AG08395 (cell line): ENCODE results near the gene WSB2.
"Not testable (repeated sequence)": the region's sequence is repeated elsewhere in the genome, so short reads cannot be mapped to it uniquely, and the experiment has no call there.

Experiments used
- DNase-seq: peaks from one replicate; pipeline ENCODE4 v3.0.0; 2012; ENCODE audit warnings: mixed read lengths, low spot score

Gene WSB2

GRCh38 chr12:118035190-118036041, 25.6 kb downstream of the WSB2 start:
- peak; percentile 32 for DNase-seq

DNA sequence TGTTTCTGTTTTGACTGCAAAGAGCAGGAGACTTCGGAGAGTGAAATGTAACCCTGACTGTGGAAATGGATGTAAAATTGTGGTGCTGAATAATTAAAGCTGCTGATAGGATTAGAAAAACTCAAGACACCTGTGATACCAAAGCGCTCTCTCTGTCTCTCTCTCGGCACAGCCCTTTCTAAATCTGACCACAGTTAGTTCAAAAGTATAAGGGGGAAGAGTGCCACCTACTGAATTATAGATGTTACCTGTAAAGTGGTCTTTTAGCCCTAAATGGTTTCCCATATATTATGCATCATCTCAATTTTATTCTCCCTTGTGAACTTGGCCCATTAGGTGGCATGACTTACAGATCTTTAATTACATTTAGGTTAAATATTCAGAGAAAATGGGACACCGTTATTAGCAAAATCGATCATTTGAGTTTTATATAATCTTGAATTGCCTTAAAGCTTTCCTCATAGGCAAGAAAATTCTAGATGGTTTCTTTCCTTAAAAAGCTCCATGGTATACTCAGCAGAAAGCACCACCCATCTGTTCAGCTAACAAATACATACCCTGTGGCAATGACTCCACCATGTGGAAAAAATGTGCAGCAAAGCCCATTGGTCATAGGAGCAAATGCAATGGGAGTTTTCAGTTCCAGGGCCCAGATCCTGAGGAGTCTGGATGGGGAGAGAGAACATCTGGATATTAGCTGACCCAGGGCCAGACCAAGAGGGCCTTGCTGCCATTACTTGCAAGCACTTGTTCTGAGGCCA, 26.4 kb downstream of the WSB2 start:
- peak; percentile 69 for DNase-seq

GRCh38 chr12:118033902-118034301, 27.1 kb downstream of the WSB2 start:
- DNase-seq, result peak; percentile 39

- no peak for DNase-seq
These were observed 27.7 kb downstream of the WSB2 start for GRCh38 chr12:118033323-118033722.

GRCh38 chr12:118032188-118032587, 28.8 kb downstream of the WSB2 start:
- no peak for DNase-seq

DNA sequence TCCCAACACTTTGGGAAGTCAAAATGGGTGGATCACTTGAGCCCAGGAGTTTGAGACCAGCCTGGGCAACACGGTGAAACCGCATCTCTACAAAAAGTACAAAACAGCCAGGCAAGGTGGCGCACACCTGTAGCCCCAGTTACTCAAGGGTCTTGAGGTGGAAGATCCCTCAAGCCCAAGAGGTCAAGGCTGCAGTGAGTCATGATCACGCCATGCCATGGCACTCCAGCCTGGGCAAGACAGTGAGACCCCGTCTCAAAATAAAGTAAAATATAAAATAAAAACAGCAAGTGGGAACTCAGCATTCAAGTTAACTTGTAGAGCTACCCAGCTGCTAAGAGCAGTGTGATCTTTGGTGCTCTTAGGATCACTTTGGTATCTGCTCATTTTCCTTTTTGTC, 31.8 kb downstream of the WSB2 start:
- no peak for DNase-seq

DNA sequence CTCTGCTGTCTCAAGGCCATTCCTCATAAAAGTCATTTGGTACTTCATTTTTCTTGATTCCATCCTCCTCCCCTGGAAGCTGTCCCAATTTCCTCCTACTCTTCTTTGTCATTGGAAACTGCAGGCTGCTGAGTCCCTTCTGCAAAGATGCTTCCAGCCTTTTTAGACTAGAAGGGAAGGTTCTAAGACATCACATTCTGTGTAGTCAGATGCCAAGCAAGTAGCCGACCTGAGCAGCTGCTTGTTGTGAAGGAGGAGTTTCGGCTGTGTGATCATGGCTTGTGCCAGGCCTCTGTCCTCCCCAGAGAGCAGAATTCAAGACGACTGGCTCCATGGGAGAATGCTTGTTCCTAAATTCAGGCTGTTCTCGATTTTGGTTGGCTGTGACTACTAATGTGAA, 35.8 kb downstream of the WSB2 start:
- no peak for DNase-seq

GRCh38 chr12:118023301-118023860, 37.6 kb downstream of the WSB2 start:
- DNase-seq, result no peak

GRCh38 chr12:118022728-118023109, 38.3 kb downstream of the WSB2 start:
- DNase-seq, result no peak

- DNase-seq, result not testable (repeated sequence)
These were observed 38.8 kb downstream of the WSB2 start for GRCh38 chr12:118022097-118022727.

DNA sequence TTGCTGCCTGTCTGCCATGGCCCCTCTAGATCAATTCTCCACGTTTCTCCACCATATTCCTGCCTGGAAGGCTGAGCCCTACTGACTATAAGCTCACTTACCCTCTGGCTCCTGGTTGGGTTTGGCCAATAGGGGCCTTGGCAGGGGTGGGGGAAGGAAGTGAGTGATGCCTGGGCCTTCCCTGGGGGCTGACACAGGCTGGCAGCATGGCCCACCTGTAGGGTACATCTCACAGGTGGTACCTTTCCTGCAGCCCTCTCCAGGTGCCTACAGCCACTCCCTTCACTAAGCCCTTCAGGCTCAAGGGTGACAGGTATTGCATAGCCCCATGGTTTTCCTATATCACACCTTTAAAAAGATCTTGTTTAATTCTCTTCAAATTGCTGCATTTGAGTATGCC, 40.9 kb downstream of the WSB2 start:
- DNase-seq, result no peak

- no peak for DNase-seq
These were observed 43.1 kb downstream of the WSB2 start for GRCh38 chr12:118017926-118018325.

- peak; percentile 99 for DNase-seq
These were observed 44.3 kb downstream of the WSB2 start, which contains the start of gene RFC5 for GRCh38 chr12:118016424-118017264. TSS of gene RFC5 (plus strand) at chr12:118016703. CDS start at chr12:118016828, 125 bp downstream.

GRCh38 chr12:118015944-118016343, 45.0 kb downstream of the WSB2 start:
- DNase-seq, result peak; percentile 6

DNA sequence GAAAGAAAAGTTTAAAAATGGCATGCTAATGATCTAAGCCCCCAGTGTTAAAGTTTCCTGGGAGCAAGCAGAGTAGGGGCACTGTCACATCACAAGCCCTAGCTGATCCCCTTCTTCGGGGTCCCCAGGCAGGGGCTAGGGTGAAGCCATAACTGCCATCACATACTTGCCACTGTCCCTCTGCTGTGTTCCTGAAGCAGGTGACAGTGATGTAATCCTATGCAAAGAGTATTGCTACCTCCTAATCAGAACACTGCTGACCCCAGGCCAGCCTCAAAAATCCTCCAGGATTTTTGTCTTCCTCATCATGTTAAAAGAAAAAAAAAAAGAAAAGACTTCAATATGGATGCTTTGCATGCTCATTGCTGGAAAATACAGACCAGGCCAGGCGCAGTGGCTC, 45.7 kb downstream of the WSB2 start:
- no peak for DNase-seq

- no peak for DNase-seq
These were observed 47.7 kb downstream of the WSB2 start for GRCh38 chr12:118013283-118013682.

DNA sequence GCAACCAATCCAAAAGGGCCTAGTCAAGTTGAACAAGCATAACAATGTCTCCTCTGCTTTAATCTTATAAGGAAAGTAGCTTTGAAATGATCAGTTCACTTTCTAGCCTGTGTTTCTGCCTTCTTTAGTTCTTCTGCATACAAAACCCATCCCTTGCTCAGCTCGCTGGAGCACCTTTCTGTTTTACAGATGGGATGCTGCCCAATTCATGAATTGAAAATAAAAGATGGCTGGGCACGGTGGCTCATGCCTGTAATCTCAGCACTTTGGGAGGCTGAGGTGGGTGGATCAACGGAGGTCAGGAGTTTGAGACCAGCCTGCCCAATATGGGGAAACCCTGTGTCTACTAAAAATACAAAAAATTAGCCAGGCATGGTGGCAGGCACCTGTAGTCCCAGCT, 49.0 kb downstream of the WSB2 start:
- no peak for DNase-seq

DNA sequence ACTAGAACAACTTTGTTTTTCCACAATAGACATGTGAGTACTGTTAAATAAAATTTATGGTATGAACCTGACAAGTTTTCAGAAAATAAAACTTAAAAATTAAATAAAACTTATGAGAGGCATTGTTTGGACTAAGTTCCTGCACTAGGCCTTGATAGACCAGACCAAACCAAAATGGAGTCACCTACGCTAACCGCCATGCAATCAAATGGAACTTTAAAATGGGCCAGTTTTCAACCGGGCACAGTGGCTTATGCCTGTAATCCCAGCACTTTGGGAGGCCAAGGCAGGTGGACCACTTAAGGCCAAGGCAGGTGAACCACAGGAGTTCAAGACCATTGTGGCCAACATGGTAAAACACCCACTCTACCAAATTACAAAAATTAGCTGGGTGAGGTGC, 49.6 kb downstream of the WSB2 start:
- DNase-seq, result no peak

GRCh38 chr12:118010903-118011302, 50.1 kb downstream of the WSB2 start:
- no peak for DNase-seq

DNA sequence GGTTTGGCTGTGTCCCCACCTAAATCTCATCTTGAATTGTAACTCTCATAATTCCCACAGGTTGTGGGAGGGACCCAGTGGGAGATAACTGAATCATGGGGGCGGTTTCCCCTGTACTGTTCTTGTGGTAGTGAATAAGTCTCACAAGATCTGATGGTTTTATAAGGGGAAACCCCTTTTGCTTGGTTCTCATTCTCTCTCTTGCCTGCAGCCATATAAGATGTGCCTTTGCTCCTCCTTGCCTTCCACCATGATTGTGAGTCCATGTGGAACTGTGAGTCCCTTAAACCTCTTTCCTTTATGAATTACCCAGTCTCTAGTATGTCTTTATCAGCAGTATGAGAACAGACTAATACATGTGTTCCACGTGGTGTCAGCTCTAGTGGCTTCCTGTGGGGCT, 61.2 kb downstream of the WSB2 start:
- DNase-seq, result not testable (repeated sequence)

DNA sequence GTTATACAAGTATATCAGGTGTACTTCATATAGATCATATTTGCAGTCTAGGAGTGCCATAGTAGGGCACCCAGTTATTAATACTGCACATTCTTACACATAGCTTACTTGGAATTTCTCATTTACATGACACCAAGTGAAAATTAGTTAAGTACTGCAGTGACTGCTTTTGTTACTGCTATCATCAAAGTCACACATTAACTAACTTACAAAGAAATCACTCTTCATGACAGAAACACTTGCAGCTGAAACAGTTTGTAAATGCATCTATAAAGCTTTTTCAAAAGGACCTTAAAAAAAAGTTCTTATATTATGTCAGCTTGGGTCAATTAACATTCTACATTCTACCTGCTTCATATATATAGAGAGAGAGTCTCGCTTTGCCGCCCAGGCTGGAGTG, 62.3 kb downstream of the WSB2 start:
- no peak for DNase-seq
